ENCODE data around the gene ZC3H8.

DNA sequence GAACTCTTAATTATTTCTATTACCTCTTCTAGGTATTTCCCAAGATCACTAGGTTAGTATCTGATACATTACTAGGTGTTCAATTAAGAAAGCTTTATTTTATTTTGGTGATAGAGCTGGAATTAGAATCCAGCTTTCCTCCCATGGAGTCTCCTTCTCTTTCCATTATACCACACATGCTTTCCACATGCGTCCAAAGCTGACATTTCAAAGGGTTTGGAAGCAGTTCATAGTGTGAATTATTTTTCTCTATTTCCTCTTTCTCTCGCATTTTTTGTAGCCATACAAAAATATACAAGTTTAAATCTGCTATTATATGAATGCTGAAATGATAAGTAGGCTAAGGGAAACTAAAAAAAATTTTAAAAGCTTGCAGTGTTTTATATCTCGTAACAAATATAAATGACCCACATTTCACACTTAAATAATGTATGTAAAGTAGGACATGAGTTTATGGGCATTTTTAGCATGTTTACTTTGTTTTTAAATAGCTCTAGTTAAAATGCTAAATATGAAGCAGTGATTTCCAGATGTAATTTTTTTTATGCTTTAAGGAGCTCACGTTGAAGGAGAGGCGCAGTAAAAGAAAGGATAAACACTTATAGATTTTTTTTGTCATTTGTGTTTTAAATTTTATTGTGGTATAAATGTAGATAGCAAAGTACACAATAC is 40.7 kb upstream of the ZC3H8 start:
- no peak for TF ChIP-seq EZH2 (IDR thresholded peaks at IDR 0.05)
- no peak for TF ChIP-seq FOXP2 (optimal IDR thresholded peaks at IDR 0.05; ENCODE audit: control extremely low read depth, extremely low read length, insufficient read depth)
